Loucy (cell line): Measurements from ENCODE around the gene XKR3.

Experiments
- H2AFZ ChIP-seq: fragments of 200-600 bp; sonication (generic); 2 replicates; pipeline ENCODE4 v1.6.0; 2016; ENCODE audit warnings: antibody characterized with exemption, mild to moderate bottlenecking, low read length, moderate library complexity
- H3F3A ChIP-seq: fragments of 200-600 bp; 2 replicates; pipeline ENCODE4 v1.6.0; 2016; ENCODE audit warnings: antibody characterized with exemption, low read depth, mild to moderate bottlenecking
- H3K27me3 ChIP-seq: fragments of 200-600 bp; sonication (generic); 2 replicates; pipeline ENCODE4 v1.6.1; 2014; ENCODE audit warnings: low read length, mild to moderate bottlenecking; ENCODE audit not compliant: insufficient read depth, poor library complexity, severe bottlenecking
- H3K36me3 ChIP-seq: fragments of 200-600 bp; sonication (generic); 2 replicates; pipeline ENCODE4 v1.6.1; 2016; ENCODE audit warnings: low read length; ENCODE audit not compliant: insufficient read depth
- H3K4me1 ChIP-seq: fragments of 200-600 bp; sonication (generic); 2 replicates; pipeline ENCODE4 v1.5.1; 2014; ENCODE audit warnings: low read length, mild to moderate bottlenecking; ENCODE audit not compliant: insufficient read depth, poor library complexity, severe bottlenecking
- H3K4me2 ChIP-seq: fragments of 200-600 bp; sonication (generic); 2 replicates; pipeline ENCODE4 v1.6.0; 2014; ENCODE audit warnings: antibody characterized with exemption, low read length, low read depth, mild to moderate bottlenecking; ENCODE audit not compliant: poor library complexity, severe bottlenecking
- H3K4me3 ChIP-seq: fragments of 200-600 bp; sonication (generic); 2 replicates; pipeline ENCODE4 v1.5.1; 2014; ENCODE audit warnings: low read length, mild to moderate bottlenecking, mixed read lengths; ENCODE audit not compliant: poor library complexity, severe bottlenecking
- H3K79me2 ChIP-seq: fragments of 200-600 bp; sonication (generic); 2 replicates; pipeline ENCODE4 v1.6.1; 2014; ENCODE audit warnings: low read length; ENCODE audit not compliant: insufficient read depth
- H3K9ac ChIP-seq: fragments of 200-600 bp; sonication (generic); 2 replicates; pipeline ENCODE4 v1.6.0; 2014; ENCODE audit warnings: mild to moderate bottlenecking, low read depth, low read length, moderate library complexity; ENCODE audit not compliant: poor library complexity, severe bottlenecking
- H3K9me2 ChIP-seq: fragments of 200-600 bp; sonication (generic); replicated peaks from 2 replicates; pipeline ENCODE4 v1.6.1; 2016; ENCODE audit warnings: low read depth, low read length, mixed read lengths
- H3K9me3 ChIP-seq: fragments of 200-600 bp; sonication (generic); 2 replicates; pipeline ENCODE4 v1.6.1; 2014; ENCODE audit warnings: mild to moderate bottlenecking, antibody characterized with exemption, low read length, low read depth; ENCODE audit not compliant: insufficient read depth
- H4K20me1 ChIP-seq: fragments of 200-600 bp; sonication (generic); 2 replicates; pipeline ENCODE4 v1.6.0; 2014; ENCODE audit warnings: antibody characterized with exemption, low read length, mild to moderate bottlenecking; ENCODE audit not compliant: insufficient read depth, poor library complexity, severe bottlenecking
- EZH2phosphoT487 ChIP-seq: fragments of 200-600 bp; IDR thresholded peaks from 2 replicates; pipeline ENCODE4 v1.6.1; 2018; ENCODE audit warnings: antibody characterized with exemption, mild to moderate bottlenecking, moderate library complexity, borderline replicate concordance
- TF ChIP-seq, protein P1 (sequence below): fragments of 200-600 bp; sonication (generic); conservative IDR thresholded peaks from 2 replicates; pipeline ENCODE4 v1.5.1; 2014; ENCODE audit warnings: mild to moderate bottlenecking, antibody characterized with exemption, low read length

XKR3 gene

DNA sequence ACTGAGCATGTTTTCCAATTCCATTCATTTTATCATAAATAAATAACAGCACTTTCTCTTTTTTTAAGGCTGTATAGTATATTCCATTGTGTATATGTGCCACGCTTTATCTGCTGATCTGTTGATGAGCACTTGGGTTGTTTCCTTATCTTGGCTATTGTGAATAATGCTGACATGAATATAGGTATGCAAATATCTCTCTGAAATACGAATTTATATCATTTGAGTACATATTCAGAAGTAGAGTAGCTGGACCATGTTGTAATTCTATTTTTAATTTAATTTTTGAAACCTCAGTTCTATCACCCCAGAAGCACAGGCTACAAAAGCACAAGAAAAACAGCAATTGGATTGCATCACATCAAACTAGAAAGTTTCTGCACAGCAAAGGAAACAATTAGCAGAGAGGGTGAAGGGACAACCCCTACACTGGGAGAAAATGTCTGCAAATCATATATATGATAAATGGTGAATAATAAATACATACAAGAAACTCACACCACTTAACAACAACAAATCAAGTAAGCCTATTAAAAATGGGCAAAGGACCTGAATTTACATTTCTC, 43.4 kb downstream of the XKR3 start:
- no peaks in the 10 kb centered on the region for H3K79me2 ChIP-seq
- TF ChIP-seq, protein P1, sequence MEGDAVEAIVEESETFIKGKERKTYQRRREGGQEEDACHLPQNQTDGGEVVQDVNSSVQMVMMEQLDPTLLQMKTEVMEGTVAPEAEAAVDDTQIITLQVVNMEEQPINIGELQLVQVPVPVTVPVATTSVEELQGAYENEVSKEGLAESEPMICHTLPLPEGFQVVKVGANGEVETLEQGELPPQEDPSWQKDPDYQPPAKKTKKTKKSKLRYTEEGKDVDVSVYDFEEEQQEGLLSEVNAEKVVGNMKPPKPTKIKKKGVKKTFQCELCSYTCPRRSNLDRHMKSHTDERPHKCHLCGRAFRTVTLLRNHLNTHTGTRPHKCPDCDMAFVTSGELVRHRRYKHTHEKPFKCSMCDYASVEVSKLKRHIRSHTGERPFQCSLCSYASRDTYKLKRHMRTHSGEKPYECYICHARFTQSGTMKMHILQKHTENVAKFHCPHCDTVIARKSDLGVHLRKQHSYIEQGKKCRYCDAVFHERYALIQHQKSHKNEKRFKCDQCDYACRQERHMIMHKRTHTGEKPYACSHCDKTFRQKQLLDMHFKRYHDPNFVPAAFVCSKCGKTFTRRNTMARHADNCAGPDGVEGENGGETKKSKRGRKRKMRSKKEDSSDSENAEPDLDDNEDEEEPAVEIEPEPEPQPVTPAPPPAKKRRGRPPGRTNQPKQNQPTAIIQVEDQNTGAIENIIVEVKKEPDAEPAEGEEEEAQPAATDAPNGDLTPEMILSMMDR, result no peak
- TF ChIP-seq EZH2phosphoT487, result no peak

GRCh38 chr22:16781074-16781763, 44.0 kb downstream of the XKR3 start:
- Histone ChIP-seq H3K9ac (no peak overlapping the region), H3K4me3 (no peak overlapping the region), H2AFZ (no peak overlapping the region), H3K79me2 (no peaks in the 10 kb centered on the region), H3K4me1 (peaks cover 32% of the 10 kb centered on the region), H3K27me3 (no peaks in the 10 kb centered on the region), H3K36me3 (no peaks in the 10 kb centered on the region), H3K9me3 (no peaks in the 10 kb centered on the region), H4K20me1 (no peaks in the 10 kb centered on the region), H3K9me2 (no peaks in the 10 kb centered on the region), H3K4me2 (no peak overlapping the region), H3F3A (no peaks in the 10 kb centered on the region)
- TF ChIP-seq, protein P1, result no peak
- no peak for TF ChIP-seq EZH2phosphoT487

More for the DNA sequence above, 43.4 kb downstream of the XKR3 start:
- Histone ChIP-seq H3K4me1 (peaks cover 36% of the 10 kb centered on the region), H3K9ac (no peak overlapping the region), H4K20me1 (no peaks in the 10 kb centered on the region), H3K27me3 (no peaks in the 10 kb centered on the region), H3K9me3 (no peaks in the 10 kb centered on the region), H3K9me2 (no peaks in the 10 kb centered on the region), H3K4me2 (no peak overlapping the region), H3K4me3 (no peak overlapping the region), H3K36me3 (no peaks in the 10 kb centered on the region), H2AFZ (no peak overlapping the region), H3F3A (no peaks in the 10 kb centered on the region)

GRCh38 chr22:16777284-16777924, 47.8 kb downstream of the XKR3 start:
- Histone ChIP-seq H3K4me2 (no peak overlapping the region), H3K9me2 (no peaks in the 10 kb centered on the region), H3K36me3 (no peaks in the 10 kb centered on the region), H3K9me3 (peaks cover 5% of the 10 kb centered on the region; the same call in 1 of the 2 replicates), H4K20me1 (no peaks in the 10 kb centered on the region), H2AFZ (0 out of 2 replicates have a peak overlapping the region, but pooled peaks have one; percentile 7), H3K27me3 (no peaks in the 10 kb centered on the region), H3K4me1 (peaks cover 43% of the 10 kb centered on the region), H3K79me2 (no peaks in the 10 kb centered on the region), H3K9ac (no peak overlapping the region), H3F3A (no peaks in the 10 kb centered on the region), H3K4me3 (no peak overlapping the region)
- TF ChIP-seq, protein P1, result no peak
- TF ChIP-seq EZH2phosphoT487, result no peak
